DMS79 treated with DMSO at 0.1 percent for 48 hours (cell line): ENCODE measurements around the gene PBX1.

ENCODE experiments used
- DNase-seq: peaks from one replicate; lab custom pipeline; 2025; lab: John Stamatoyannopoulos, UW

PBX1 gene

DNA sequence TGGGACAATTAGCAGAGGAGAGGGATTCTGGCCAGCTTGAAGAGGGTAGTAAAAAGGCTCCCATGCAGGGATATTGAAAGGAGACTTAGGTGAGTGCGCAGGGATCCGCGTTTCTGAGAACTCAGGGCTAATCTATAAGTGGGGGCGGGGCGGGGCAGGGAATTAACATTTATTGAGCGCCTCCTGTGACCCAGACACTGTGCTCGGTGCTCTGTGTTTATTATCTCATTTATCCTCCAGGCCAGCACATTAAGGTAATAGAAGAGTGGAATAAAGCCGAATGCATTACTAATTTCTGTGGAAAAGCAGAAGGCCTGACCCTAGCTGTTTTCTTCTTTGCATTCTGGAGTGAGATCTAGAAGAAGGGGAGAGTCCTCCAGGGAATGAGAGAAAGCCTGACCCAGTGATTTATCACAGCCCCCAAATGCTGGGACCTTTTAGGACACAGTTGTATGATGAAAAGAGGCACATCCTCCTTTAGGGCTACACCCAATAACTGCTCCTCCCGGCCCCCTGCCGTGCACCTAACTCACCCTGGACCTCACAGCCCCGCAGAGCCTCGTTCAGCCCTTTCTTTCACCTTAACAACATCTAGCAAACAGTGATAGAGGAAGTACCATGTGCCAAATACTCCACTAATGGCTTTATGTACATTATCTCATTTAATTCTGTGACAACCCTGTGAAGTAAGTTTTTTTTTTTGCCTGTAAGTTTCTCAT is 317.6 kb downstream of the PBX1 start:
- no peak for DNase-seq

DNA sequence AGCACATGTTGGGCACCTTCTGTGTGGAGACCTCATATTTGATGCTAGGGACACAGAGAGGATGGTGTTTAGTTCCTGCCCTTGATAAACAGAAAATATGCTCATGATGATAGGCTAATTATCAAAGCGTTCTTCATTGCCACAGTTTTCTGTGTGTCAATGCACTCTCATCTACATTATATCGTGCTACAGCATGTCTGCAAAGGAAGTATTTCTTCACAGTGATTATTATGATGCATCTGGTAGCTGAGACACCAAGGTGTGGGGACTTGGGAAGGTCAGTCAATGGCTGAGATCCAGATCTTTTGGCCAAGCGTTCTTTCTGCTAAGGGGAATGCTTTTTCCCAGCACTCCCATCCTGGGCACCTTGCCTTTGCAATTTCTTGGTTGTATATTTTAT is 321.2 kb downstream of the PBX1 start:
- no peak for DNase-seq

DNA sequence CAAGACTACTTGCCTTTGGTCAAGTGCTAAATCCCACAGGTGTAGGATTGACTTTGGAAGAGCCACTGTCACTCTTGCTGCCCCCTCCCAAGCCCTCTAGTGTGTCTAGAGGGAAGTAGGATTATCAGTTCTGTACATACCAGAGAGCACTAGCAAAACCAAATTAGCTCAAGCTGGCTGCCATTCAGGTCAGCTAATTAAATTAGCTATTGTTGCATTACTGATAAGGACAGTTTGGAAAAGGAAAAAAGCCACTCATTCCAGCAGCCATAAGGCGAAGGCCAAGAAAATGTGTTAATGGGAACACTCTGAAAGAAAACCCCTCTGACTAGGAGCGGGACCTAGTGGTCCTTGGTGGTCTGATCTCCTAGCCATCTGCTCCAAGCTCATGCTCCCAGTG is 321.7 kb downstream of the PBX1 start:
- no peak for DNase-seq

DNA sequence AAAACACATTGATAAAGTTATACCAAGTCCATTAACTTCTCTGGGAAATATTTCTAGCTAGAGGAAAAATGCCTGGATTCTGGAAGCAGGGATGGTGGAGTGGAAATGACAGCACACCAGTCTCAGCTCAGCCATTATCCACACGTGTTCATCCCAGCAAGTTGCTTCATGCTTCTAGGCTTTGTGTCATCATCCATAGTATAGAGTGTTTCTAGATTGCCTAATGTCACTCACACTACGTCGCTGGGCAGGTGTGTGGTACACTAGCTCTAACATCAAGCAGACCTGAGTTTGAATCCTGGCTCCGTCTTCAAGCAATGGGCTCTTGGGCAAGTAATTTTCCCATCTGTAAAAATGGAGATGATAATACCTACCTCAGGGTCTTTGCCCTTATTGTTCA is 326.3 kb downstream of the PBX1 start:
- no peak for DNase-seq

DNA sequence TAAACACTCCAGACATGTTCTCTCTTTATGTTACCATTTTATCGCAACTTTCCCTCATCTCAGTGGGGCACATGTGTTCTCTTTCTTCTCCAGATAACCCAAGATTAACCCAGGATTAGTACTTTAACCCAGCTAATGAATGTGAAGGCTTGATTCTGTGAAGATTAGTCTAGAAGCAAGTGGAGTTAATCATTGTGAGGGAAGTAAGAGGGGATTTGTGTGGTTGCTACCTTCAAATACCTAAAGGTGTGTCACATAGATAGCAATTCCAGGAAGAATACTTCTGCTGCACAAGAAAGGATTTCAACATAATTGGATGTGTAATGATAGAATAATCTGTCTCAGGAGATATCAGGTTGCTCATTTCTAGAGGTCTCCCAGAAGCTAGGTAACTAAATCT is 327.1 kb downstream of the PBX1 start:
- DNase-seq, result no peak

DNA sequence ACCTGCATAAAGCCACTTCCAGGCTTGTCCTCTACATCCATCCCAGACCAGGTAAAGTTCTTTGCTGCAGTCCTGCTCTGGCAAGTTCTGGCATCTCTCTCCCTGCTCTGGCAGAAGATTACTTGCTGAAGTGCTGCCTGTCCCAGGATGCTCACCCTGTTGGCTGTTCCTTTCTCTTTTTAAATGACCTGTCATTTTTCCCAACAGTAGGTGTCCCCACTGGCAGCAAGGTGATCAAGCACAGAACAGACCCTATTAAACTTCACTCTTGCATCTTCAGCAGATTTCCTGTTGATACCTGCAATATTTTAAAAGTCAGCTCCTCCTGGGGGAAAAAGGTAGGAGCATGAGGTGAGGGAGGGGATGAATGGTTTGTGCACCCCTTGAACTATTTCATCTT is 332.6 kb downstream of the PBX1 start:
- no peak for DNase-seq

DNA sequence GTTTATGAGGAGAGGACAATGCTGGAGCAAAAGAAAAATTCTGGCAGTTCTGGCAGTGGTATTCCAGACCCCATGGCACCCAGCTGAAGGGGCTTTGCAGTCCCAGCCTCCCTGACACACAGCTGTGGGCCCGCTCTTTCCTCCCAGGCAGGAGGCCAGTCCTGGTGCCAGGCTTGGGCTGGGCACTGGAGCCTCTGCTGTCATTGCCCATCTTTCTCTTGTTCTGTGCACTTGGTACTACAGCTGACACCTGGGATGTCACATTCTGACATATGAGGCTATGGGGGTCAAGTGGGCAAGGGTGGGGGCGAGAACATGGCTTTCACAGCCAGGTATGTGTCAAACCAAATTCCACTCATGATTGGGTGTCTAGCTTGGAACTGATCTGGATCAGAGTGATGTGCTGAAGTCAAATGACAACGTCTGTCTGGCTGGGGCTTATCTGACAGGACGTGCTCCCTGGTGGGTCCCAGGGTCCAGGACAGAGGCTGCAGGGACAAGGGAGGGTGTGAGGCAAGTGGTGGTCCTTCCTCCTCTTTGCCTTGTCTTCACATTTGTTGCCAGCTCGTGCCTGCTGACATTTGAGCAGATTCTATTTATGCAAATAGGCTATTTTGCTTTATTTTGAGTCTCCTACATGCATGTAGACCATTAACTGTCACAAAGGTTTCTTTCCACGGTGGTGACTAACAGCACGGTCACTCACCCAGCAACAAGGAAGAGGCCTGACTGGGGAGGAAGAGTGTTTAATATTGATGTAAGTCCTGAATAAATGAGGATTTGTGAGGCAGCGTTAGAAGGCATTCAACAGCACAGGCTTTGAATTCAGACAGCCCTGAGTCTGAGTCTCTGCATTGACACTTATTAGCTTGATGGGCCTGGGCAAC is 336.3 kb downstream of the PBX1 start:
- DNase-seq, result no peak

DNA sequence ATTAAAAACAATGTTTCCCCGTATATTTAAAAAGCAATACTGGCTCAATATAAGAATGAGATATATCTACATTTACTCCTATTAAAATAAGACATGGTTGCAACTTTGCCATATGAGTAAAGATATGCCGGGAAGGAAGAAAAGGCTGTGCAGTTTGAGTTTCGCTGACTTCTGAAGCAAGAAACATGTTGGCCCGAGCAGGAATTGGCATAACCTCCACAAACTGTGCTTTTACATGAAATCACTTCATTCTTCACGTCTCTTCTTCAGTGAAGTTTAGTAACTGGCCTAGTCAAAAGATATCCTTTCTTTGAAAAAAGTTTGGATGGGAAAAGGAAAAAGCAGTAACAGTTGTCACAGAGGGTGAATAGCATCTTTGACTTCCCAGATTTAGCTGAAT is 342.0 kb downstream of the PBX1 start:
- no peak for DNase-seq
